Peyer's patch (tissue), 4 donors: ENCODE data around the gene UBL7. TPM values are rescaled to one million over a fixed set of nuclear protein-coding genes. Genes with fewer than 3 reads are reported as not detected.

Experiments
- DNase-seq, 3 donors: peaks; one replicate each; pipeline ENCODE4 v3.0.0-alpha.2; 2017 to 2019
- H3K27ac ChIP-seq, 4 donors: fragments of 200-600 bp; sonication (generic); one replicate each; pipeline ENCODE4 v1.5.1; 2016 to 2019
- H3K27me3 ChIP-seq, 2 donors: fragments of 200-600 bp; sonication (generic); one replicate each; pipeline ENCODE4 v1.5.1; 2019
- H3K36me3 ChIP-seq, 3 donors: fragments of 200-600 bp; sonication (generic); one replicate each; pipeline ENCODE4 v1.5.1; 2016 to 2019
- H3K4me1 ChIP-seq, 4 donors: fragments of 200-600 bp; sonication (generic); one replicate each; pipeline ENCODE4 v1.5.1; 2016 to 2019
- H3K4me3 ChIP-seq, 4 donors: fragments of 200-600 bp; sonication (generic); 1 replicate in 3 of 4; 2 replicates in 1 of 4; pipeline ENCODE4 v1.5.1; 2016 to 2019; ENCODE audit warnings: mild to moderate bottlenecking in 1 of 4
- H3K9me3 ChIP-seq, 4 donors: fragments of 200-600 bp; sonication (generic); one replicate each; pipeline ENCODE4 v1.5.1; 2016 to 2019; ENCODE audit warnings: mild to moderate bottlenecking in 1 of 4
- POLR2A ChIP-seq, 2 donors: fragments of 450-650 bp; IDR thresholded peaks; one replicate each; pipeline ENCODE4 v1.5.1; 2017; ENCODE audit warnings: antibody characterized with exemption in 2 of 2, mild to moderate bottlenecking in 2 of 2, moderate library complexity in 2 of 2
- total RNA-seq, 4 donors: library from RNA; depleted of rRNA; stranded (reverse); fragments of >200 nt; gene quantifications; one replicate each; pipeline ENCODE4 v1.1.0, GENCODE V29; 2016
- TF ChIP-seq, protein P1 (sequence below), 6 experiments: fragments of 450-650 bp in 4 of 6; fragments of 200-600 bp in 2 of 6; sonication (generic) in 1 of 6; IDR thresholded peaks; one replicate each; pipeline ENCODE4 v1.5.1; 2017 to 2019; ENCODE audit warnings: antibody characterized with exemption in 6 of 6, mild to moderate bottlenecking in 3 of 6, moderate library complexity in 1 of 6

Gene UBL7
- total RNA-seq, 4 donors from 2014 or later = 22.3 to 39.6 (median 32.6) TPM

DNA sequence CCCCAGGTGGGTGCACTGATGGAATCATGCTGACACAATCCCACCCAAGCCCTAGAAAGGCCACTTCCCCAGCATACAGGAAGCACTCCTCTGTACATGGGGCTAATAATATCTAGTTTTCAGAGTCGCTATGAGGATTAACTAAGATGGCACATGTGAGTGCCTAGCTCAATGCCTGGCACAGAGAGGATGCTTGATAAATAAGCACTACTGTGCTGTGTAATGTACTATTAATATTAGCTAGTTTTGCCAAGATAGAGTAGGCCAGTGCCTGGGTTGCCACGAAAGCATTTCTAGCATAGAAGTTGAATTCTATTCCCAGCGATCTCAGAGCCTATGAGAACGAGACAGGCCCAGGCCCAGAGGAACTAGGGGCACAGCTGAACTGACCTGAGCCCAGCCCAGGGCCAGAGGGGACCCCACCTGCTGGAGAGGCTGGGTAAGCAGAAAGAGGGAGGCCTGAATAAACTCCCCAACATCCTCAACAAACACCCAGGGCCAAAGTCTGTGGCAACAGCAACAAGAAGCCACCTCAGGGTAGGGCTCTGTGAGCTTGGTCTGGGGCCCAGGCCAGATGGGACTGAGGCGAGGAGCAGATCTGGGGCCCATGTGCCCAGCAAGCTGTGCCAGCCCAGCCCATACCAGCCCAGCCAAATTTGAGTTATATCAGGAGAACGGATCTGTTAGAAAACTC lies 19.6 kb downstream of the UBL7 start:
- H3K4me1 ChIP-seq = no peaks in the 10 kb centered on the region
- H3K27me3 ChIP-seq = no peaks in the 10 kb centered on the region
- H3K4me3 ChIP-seq = no peak overlapping the region
- H3K36me3 ChIP-seq = peaks cover 0 to 14% (median 0%) of the 10 kb centered on the region in 3 donors
- TF ChIP-seq POLR2A (IDR thresholded peaks at IDR 0.05) = no peak
- TF ChIP-seq, protein P1, sequence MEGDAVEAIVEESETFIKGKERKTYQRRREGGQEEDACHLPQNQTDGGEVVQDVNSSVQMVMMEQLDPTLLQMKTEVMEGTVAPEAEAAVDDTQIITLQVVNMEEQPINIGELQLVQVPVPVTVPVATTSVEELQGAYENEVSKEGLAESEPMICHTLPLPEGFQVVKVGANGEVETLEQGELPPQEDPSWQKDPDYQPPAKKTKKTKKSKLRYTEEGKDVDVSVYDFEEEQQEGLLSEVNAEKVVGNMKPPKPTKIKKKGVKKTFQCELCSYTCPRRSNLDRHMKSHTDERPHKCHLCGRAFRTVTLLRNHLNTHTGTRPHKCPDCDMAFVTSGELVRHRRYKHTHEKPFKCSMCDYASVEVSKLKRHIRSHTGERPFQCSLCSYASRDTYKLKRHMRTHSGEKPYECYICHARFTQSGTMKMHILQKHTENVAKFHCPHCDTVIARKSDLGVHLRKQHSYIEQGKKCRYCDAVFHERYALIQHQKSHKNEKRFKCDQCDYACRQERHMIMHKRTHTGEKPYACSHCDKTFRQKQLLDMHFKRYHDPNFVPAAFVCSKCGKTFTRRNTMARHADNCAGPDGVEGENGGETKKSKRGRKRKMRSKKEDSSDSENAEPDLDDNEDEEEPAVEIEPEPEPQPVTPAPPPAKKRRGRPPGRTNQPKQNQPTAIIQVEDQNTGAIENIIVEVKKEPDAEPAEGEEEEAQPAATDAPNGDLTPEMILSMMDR (IDR thresholded peaks at IDR 0.05) = no peak
- no peaks in the 10 kb centered on the region for H3K9me3 ChIP-seq
- H3K27ac ChIP-seq = no peak overlapping the region
- DNase-seq = peak in 1 of 3 donors; percentile 29

GRCh38 chr15:74438721-74439316 lies 22.1 kb downstream of the UBL7 start:
- peak; percentile 73 to 89 (median 79) for DNase-seq
- Histone ChIP-seq H3K27ac (peak overlapping the region in 1 of 4 donors; percentile 3), H3K9me3 (no peaks in the 10 kb centered on the region), H3K36me3 (no peaks in the 10 kb centered on the region), H3K4me1 (peaks cover 0 to 8% (median 7%) of the 10 kb centered on the region in 4 donors), H3K27me3 (no peaks in the 10 kb centered on the region), H3K4me3 (no peak overlapping the region)
- no peak for TF ChIP-seq POLR2A (IDR thresholded peaks at IDR 0.05)
- TF ChIP-seq, protein P1 (IDR thresholded peaks at IDR 0.05) = peak; percentile 86 to 92 (median 89)

- no peaks in the 10 kb centered on the region for H3K9me3 ChIP-seq
- H3K36me3 ChIP-seq = no peaks in the 10 kb centered on the region
- peak overlapping the region in 1 of 4 donors; percentile 3 for H3K27ac ChIP-seq
- peaks cover 0 to under 1% of the 10 kb centered on the region in 2 donors for H3K27me3 ChIP-seq
- TF ChIP-seq POLR2A (IDR thresholded peaks at IDR 0.05) = no peak
- TF ChIP-seq, protein P1 (IDR thresholded peaks at IDR 0.05) = no peak
- H3K4me3 ChIP-seq = no peak overlapping the region
- peaks cover 0 to 9% (median 8%) of the 10 kb centered on the region in 4 donors for H3K4me1 ChIP-seq
- no peak for DNase-seq
Observed at GRCh38 chr15:74438206-74438605, 22.8 kb downstream of the UBL7 start.

DNA sequence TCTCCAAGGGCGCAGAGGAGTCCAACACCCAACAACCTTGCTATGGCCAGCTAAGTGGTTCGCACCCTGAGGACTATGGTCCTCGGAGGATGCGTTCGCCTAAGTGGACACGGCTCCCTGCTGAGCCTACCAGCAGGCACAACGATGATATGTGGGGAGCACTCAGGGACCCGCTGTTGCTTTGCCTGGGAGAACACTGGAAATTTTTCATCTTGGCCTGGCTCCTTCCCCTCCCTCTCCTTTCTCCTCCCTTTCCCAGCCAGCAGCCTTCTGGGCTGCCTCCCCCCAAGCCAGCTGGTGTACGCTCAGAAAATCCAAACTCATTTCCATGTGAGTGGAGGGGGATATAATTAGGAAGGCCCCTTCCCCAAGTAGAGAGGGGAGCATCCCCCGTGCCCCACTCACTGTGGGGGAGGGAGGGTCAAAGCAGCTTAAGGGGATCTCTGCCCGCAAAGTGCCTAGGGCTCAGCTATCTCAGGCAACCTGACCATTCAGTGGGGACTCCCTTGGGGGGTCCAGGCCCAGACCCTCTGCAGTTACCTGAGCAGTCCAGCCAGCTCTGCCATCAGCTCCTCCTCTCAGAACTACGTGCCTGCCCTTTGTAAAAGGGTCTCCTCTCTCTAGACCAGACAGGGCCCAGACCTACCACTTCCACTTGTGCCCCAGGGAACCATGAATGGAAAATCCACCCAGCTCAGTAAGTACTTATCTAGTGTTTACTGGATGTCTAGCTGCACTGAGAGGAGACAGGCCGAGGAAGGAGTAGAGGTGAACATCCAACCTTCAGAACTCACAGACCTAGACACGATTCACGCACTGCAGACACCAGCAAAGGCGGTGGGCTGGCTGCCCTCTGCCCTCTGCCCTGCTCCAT lies 26.5 kb downstream of the UBL7 start:
- Histone ChIP-seq H3K27ac (peak overlapping the region; percentile 69 to 93 (median 84)), H3K4me3 (peak overlapping the region; percentile 65 to 81 (median 80)), H3K9me3 (no peaks in the 10 kb centered on the region), H3K36me3 (no peaks in the 10 kb centered on the region), H3K4me1 (peaks cover 0 to 19% (median 13%) of the 10 kb centered on the region in 4 donors), H3K27me3 (peaks cover 0 to 9% of the 10 kb centered on the region in 2 donors)
- no peak for DNase-seq
- no peak for TF ChIP-seq POLR2A (IDR thresholded peaks at IDR 0.05)
- TF ChIP-seq, protein P1 (IDR thresholded peaks at IDR 0.05) = no peak

DNA sequence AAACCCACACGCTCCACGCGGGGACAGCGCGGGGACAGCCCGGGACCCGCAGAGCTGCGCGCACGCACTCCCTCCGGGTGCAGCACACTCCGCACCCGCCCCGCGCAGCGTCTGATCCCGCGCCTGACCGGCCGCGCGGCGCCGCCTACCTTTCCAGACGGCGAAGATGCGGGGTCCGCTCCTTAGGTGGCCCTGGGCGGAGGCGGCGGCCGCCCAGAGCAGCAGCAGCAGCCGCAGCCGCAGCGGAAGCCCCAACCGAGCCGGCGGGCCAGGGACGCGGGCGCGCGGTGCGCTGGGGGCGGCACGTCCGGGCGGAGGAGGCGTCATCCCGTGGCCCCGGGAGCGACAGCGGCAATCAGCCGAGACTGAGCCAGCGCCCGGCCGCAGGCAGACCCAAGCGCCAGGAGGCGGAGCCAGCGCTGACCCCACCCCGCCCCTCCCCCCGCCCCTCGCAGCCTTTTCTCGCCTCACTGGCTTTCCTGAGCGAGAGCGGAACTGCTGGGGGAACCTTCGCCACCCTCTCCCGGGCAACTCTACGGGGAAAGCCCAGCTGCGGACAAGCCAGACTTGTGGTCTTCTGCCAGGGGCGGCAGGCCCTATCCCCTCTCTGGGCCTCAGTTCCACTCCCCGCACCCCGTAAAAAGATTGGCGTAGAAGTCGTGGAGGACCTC lies 27.2 kb downstream of the UBL7 start, which contains the start of gene SEMA7A:
TSS of gene SEMA7A (minus strand) at position 367 of the 671 bp plus-strand sequence. CDS start at position 327, 40 bp downstream.
- peak within 1 kb of the TSS; percentile 69 to 93 (median 84) for H3K27ac ChIP-seq
- H3K4me1 ChIP-seq = peaks cover 0 to 21% (median 15%) of the 10 kb centered on the region in 4 donors
- H3K4me3 ChIP-seq = peak within 1 kb of the TSS; percentile 65 to 81 (median 80)
- H3K36me3 ChIP-seq = no peaks in the 10 kb centered on the region
- H3K9me3 ChIP-seq = no peaks in the 10 kb centered on the region
- DNase-seq = peak; percentile 85 to 94 (median 85)
- H3K27me3 ChIP-seq = peaks cover 0 to 9% of the 10 kb centered on the region in 2 donors
- peak; percentile 29 to 35 for TF ChIP-seq POLR2A (IDR thresholded peaks at IDR 0.05)
- TF ChIP-seq, protein P1 (IDR thresholded peaks at IDR 0.05) = no peak
